Esophagus muscularis mucosa (tissue), 4 donors: ENCODE results near the gene MSANTD1. TPM values are rescaled to one million over a fixed set of nuclear protein-coding genes. Genes with fewer than 3 reads are reported as not detected.
A peak's percentile ranks its signal among the peaks of the same experiment; 100 is the strongest.

Source experiments
- DNase-seq: peaks from one replicate; pipeline ENCODE4 v3.0.0-alpha.2; 2017; ENCODE audit errors: extremely low spot score
- H3K27ac ChIP-seq, 4 donors: fragments of 200-600 bp; sonication (generic); replicated peaks in 1 of 4; 1 replicate in 3 of 4; 2 replicates in 1 of 4; pipeline ENCODE4 v1.5.1; 2016 to 2019; ENCODE audit warnings: mild to moderate bottlenecking in 1 of 4
- H3K27me3 ChIP-seq, 4 donors: fragments of 200-600 bp; sonication (generic); one replicate each; pipeline versions ENCODE4 v1.5.1 to v1.6.0; 2016 to 2019
- H3K36me3 ChIP-seq, 4 donors: fragments of 200-600 bp; sonication (generic); one replicate each; pipeline ENCODE4 v1.5.1; 2016 to 2019
- H3K4me1 ChIP-seq, 4 donors: fragments of 200-600 bp; sonication (generic); one replicate each; pipeline ENCODE4 v1.5.1; 2016 to 2019
- H3K4me3 ChIP-seq, 4 donors: fragments of 200-600 bp; sonication (generic); 1 replicate in 2 of 4; 2 replicates in 2 of 4; pipeline ENCODE4 v1.5.1; 2016 to 2019; ENCODE audit warnings: mild to moderate bottlenecking in 4 of 4, moderate library complexity in 1 of 4
- H3K9me3 ChIP-seq, 4 donors: fragments of 200-600 bp; sonication (generic); 1 replicate in 3 of 4; 2 replicates in 1 of 4; pipeline ENCODE4 v1.5.1; 2016 to 2019
- CTCF ChIP-seq, 3 experiments: fragments of 200-600 bp in 2 of 3; fragments of 450-650 bp in 1 of 3; sonication (generic) in 2 of 3; IDR thresholded peaks; one replicate each; pipeline ENCODE4 v1.5.1; 2017 to 2019; ENCODE audit warnings: antibody characterized with exemption in 3 of 3, mild to moderate bottlenecking in 2 of 3, moderate library complexity in 1 of 3
- EP300 ChIP-seq: sonication (generic); formaldehyde crosslinking; IDR thresholded peaks from one replicate; pipeline ENCODE4 v1.6.1; 2017; ENCODE audit warnings: antibody characterized with exemption
- POLR2A ChIP-seq: fragments of 450-650 bp; IDR thresholded peaks from one replicate; pipeline ENCODE4 v1.6.1; 2017; ENCODE audit warnings: antibody characterized with exemption, moderate library complexity, mild to moderate bottlenecking, low read depth
- POLR2AphosphoS5 ChIP-seq, 2 donors: sonication (generic); formaldehyde crosslinking; IDR thresholded peaks; one replicate each; pipeline ENCODE4 v1.6.1; 2017; ENCODE audit warnings: antibody characterized with exemption in 2 of 2
- WGBS: methylation state at CpG from one replicate; pipeline ENCODE4 v1.1.5; 2018; 5-methylcytosine and 5-hydroxymethylcytosine counted together
- intact Hi-C: fragments of 100-400 bp; cut with DNase I; formaldehyde crosslinking; loops from one replicate; pipeline ENCODE4 v1.15.1; 2023
- total RNA-seq, 4 donors: library from RNA; depleted of rRNA; stranded (reverse); fragments of >200 nt; gene quantifications; one replicate each; pipeline versions ENCODE4 v1.1.0 to v1.2.1, GENCODE V29; 2016

Gene MSANTD1
- total RNA-seq, 4 donors from 2014 or later, result 0.06 to 0.83 (median 0.40) TPM

GRCh38 chr4:3294401-3295241, 45.7 kb downstream of the MSANTD1 start:
- TF ChIP-seq POLR2A, result no peak
- no peak for TF ChIP-seq POLR2AphosphoS5 (IDR thresholded peaks at IDR 0.05)
- no peak for TF ChIP-seq EP300
- DNase-seq, result no peak
- H3K27me3 ChIP-seq, result no peaks in the 10 kb centered on the region
- peaks cover 0 to 8% (median 5%) of the 10 kb centered on the region in 4 donors for H3K9me3 ChIP-seq
- WGBS, result 88% methylated on average over 18 of the region's 19 CpGs
- peak overlapping the region; percentile 92 to 99 (median 98) for H3K27ac ChIP-seq
- H3K4me1 ChIP-seq, result peaks cover 26 to 46% (median 40%) of the 10 kb centered on the region in 4 donors
- peak overlapping the region in 3 of 4 donors; percentile 73 to 89 (median 73) for H3K4me3 ChIP-seq
- H3K36me3 ChIP-seq, result no peaks in the 10 kb centered on the region
- intact Hi-C loops, result loop anchor here (5.0 kb wide), 1 partner anchor 92 kb away; no protein-coding TSS in a partner anchor

- peaks cover 0 to 8% (median 5%) of the 10 kb centered on the region in 4 donors for H3K9me3 ChIP-seq
- no peaks in the 10 kb centered on the region for H3K27me3 ChIP-seq
- intact Hi-C loops, result no loop called here
- no peak overlapping the region for H3K27ac ChIP-seq
- peaks cover 30 to 48% (median 43%) of the 10 kb centered on the region in 4 donors for H3K4me1 ChIP-seq
- no peak for DNase-seq
- 93% methylated on average over 12 of the region's 12 CpGs for WGBS
- H3K4me3 ChIP-seq, result no peak overlapping the region
- TF ChIP-seq CTCF (IDR thresholded peaks at IDR 0.05) (no peak), EP300 (no peak), POLR2A (no peak), POLR2AphosphoS5 (IDR thresholded peaks at IDR 0.05) (no peak)
- no peaks in the 10 kb centered on the region for H3K36me3 ChIP-seq
Observed at GRCh38 chr4:3295837-3296624, 47.1 kb downstream of the MSANTD1 start.

- WGBS, result 96% methylated on average over 7 of the region's 8 CpGs
- no peaks in the 10 kb centered on the region for H3K36me3 ChIP-seq
- H3K9me3 ChIP-seq, result peaks cover 0 to 8% (median 5%) of the 10 kb centered on the region in 4 donors
- H3K27me3 ChIP-seq, result no peaks in the 10 kb centered on the region
- intact Hi-C loops, result no loop called here
- H3K4me1 ChIP-seq, result peaks cover 24 to 46% (median 42%) of the 10 kb centered on the region in 4 donors
- no peak overlapping the region for H3K4me3 ChIP-seq
- no peak for DNase-seq
- no peak overlapping the region for H3K27ac ChIP-seq
- TF ChIP-seq POLR2AphosphoS5 (IDR thresholded peaks at IDR 0.05), result no peak
- TF ChIP-seq POLR2A, result no peak
- TF ChIP-seq EP300, result no peak
- TF ChIP-seq CTCF (IDR thresholded peaks at IDR 0.05), result no peak
Observed at GRCh38 chr4:3296651-3297050, 47.7 kb downstream of the MSANTD1 start.

- Histone ChIP-seq H3K4me1 (peaks cover 21 to 48% (median 44%) of the 10 kb centered on the region in 4 donors), H3K27me3 (no peaks in the 10 kb centered on the region), H3K36me3 (no peaks in the 10 kb centered on the region), H3K27ac (no peak overlapping the region), H3K4me3 (no peak overlapping the region), H3K9me3 (peaks cover 0 to 8% (median 5%) of the 10 kb centered on the region in 4 donors)
- DNase-seq, result no peak
- TF ChIP-seq CTCF (IDR thresholded peaks at IDR 0.05) (no peak), EP300 (no peak), POLR2A (no peak), POLR2AphosphoS5 (IDR thresholded peaks at IDR 0.05) (no peak)
- intact Hi-C loops, result no loop called here
- WGBS, result 93% methylated on average over 13 of the region's 13 CpGs
Observed at GRCh38 chr4:3297066-3297859, 48.3 kb downstream of the MSANTD1 start.
